ENCODE data around the gene G3BP1. TPM values are rescaled to one million over a fixed set of nuclear protein-coding genes. Genes with fewer than 3 reads are reported as not detected.
"Not testable (repeated sequence)": the region's sequence is repeated elsewhere in the genome, so short reads cannot be mapped to it uniquely, and the experiment has no call there.

Gene G3BP1
- total RNA-seq, 1 donor from 2014 or later = 348 TPM

GRCh38 chr5:151783664-151784063 lies 11.9 kb downstream of the G3BP1 start:
- DNase-seq (ENCODE audit: low spot score); H3K27me3 Mint-ChIP-seq (ENCODE audit: insufficient read depth); H3K4me3 Mint-ChIP-seq; intact Hi-C loops (cut with micrococcal nuclease); H3K9me3 Mint-ChIP-seq; H3K27ac Mint-ChIP-seq: not testable (repeated sequence)
- peaks cover 18% of the 10 kb centered on the region for H3K36me3 Mint-ChIP-seq (ENCODE audit: low read depth)
- peaks cover 52% of the 10 kb centered on the region for H3K4me1 Mint-ChIP-seq (ENCODE audit: low read depth)

GRCh38 chr5:151784141-151784540 lies 12.4 kb downstream of the G3BP1 start:
- Mint-ChIP-seq H3K36me3 (ENCODE audit: low read depth) (peaks cover 19% of the 10 kb centered on the region), H3K4me3 (no peak overlapping the region), H3K27ac (no peak overlapping the region), H3K9me3 (no peaks in the 10 kb centered on the region), H3K27me3 (ENCODE audit: insufficient read depth) (no peaks in the 10 kb centered on the region), H3K4me1 (ENCODE audit: low read depth) (peaks cover 49% of the 10 kb centered on the region)
- DNase-seq (ENCODE audit: low spot score) = no peak
- intact Hi-C loops (cut with micrococcal nuclease) = no loop called here

DNA sequence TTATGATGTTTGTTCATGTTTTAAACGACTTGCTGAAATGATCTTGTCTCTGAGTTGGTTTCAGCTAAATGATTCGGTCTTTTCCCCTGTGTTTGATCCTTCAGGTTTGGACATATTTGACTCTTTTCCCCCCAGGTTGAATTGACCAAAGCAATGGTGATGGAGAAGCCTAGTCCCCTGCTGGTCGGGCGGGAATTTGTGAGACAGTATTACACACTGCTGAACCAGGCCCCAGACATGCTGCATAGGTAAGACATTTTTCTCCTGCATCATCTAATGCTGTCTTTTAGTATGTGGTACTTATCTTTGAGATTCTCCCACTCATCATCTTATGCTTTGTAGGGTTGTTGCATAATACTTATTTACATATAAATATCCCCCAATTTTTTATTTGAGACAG lies 14.7 kb downstream of the G3BP1 start:
- no peak for DNase-seq (ENCODE audit: low spot score)
- peak overlapping the region; percentile 7 for H3K27ac Mint-ChIP-seq
- intact Hi-C loops (cut with micrococcal nuclease) = loop anchor here (2.0 kb wide), 2 partner anchors 14 kb away; no protein-coding TSS in a partner anchor
- peaks cover 27% of the 10 kb centered on the region for H3K4me1 Mint-ChIP-seq (ENCODE audit: low read depth)
- H3K9me3 Mint-ChIP-seq = no peaks in the 10 kb centered on the region
- no peak overlapping the region for H3K4me3 Mint-ChIP-seq
- peaks cover 31% of the 10 kb centered on the region for H3K36me3 Mint-ChIP-seq (ENCODE audit: low read depth)
- no peaks in the 10 kb centered on the region for H3K27me3 Mint-ChIP-seq (ENCODE audit: insufficient read depth)

DNA sequence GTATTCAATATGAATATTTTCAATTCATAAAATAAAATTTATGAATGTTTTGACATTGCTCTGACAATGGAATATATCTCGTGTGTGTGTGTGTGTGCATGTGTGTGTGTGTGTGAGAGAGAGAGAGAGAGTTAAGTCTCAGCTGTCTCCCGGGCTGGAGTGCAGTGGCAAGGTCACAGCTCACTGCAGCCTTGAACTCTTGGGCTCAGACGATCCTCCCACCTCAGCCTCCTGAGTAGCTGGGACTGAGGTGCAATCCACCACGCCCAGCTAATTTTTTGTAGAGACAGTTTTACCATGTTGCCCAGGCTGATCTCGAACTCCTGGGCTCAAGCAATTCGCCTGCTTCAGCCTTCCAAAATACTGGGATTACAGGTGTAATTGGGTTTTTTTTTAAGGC lies 16.1 kb downstream of the G3BP1 start:
- Mint-ChIP-seq H3K27me3 (ENCODE audit: insufficient read depth) (no peaks in the 10 kb centered on the region), H3K4me3 (no peak overlapping the region), H3K9me3 (no peaks in the 10 kb centered on the region), H3K4me1 (ENCODE audit: low read depth) (peaks cover 18% of the 10 kb centered on the region), H3K36me3 (ENCODE audit: low read depth) (peaks cover 38% of the 10 kb centered on the region), H3K27ac (no peak overlapping the region)
- intact Hi-C loops (cut with micrococcal nuclease) = loop anchor here (2.0 kb wide), 2 partner anchors 13 to 15 kb away; no protein-coding TSS in a partner anchor
- DNase-seq (ENCODE audit: low spot score) = no peak

- Mint-ChIP-seq H3K9me3 (no peaks in the 10 kb centered on the region), H3K4me1 (ENCODE audit: low read depth) (peaks cover 25% of the 10 kb centered on the region), H3K27me3 (ENCODE audit: insufficient read depth) (no peaks in the 10 kb centered on the region), H3K36me3 (ENCODE audit: low read depth) (peaks cover 61% of the 10 kb centered on the region), H3K4me3 (no peak overlapping the region), H3K27ac (no peak overlapping the region)
- intact Hi-C loops (cut with micrococcal nuclease) = no loop called here
- no peak for DNase-seq (ENCODE audit: low spot score)
Measured at GRCh38 chr5:151793358-151793757, 21.6 kb downstream of the G3BP1 start.

- peaks cover 38% of the 10 kb centered on the region for H3K4me1 Mint-ChIP-seq (ENCODE audit: low read depth)
- H3K9me3 Mint-ChIP-seq = no peaks in the 10 kb centered on the region
- H3K27me3 Mint-ChIP-seq (ENCODE audit: insufficient read depth) = no peaks in the 10 kb centered on the region
- intact Hi-C loops (cut with micrococcal nuclease) = no loop called here
- H3K4me3 Mint-ChIP-seq = no peak overlapping the region
- DNase-seq (ENCODE audit: low spot score) = no peak
- H3K36me3 Mint-ChIP-seq (ENCODE audit: low read depth) = peaks cover 59% of the 10 kb centered on the region
- no peak overlapping the region for H3K27ac Mint-ChIP-seq
Measured at GRCh38 chr5:151795426-151795825, 23.7 kb downstream of the G3BP1 start.

DNA sequence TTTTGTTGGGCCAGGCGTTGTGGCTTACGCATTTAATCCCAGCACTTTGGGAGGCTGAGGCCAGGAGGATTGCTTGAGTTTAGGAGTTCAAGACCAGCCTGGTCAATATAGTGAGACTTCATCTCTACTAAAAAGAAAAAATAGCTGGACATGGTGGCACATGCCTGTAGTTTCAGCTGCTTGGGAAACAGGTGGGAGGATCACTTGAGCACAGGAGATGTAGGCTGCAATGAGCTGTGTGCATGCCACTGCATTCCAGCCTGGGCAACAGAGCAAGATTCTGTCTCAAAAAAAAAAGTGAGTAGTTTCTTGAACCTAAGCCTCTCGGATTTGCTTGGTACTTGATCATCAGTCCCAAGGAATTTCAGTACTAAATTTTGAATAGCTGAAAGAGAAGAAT lies 26.9 kb downstream of the G3BP1 start:
- DNase-seq (ENCODE audit: low spot score) = no peak
- intact Hi-C loops (cut with micrococcal nuclease) = no loop called here
- H3K27ac Mint-ChIP-seq = no peak overlapping the region

DNA sequence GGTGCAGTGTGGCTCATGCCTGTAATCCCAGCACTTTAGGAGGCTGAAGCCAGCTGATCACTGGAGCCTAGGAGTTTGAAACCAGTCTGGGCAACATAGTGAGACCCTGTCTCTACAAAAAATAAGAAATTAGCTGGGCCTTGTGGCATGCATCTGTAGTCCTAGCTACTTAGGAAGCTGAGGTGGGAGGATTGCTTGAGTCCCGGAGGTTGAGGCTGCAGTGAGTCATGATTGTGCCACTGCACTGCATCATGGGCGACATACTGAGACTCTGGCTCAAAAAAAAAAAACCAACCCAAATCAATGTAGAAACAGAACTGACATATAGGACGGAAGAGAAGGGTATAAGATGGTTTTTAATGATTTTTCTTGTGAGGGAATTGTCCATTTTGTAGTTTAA lies 27.7 kb downstream of the G3BP1 start:
- H3K36me3 Mint-ChIP-seq (ENCODE audit: low read depth) = peaks cover 53% of the 10 kb centered on the region

More for the DNA sequence above, 26.9 kb downstream of the G3BP1 start:
- Mint-ChIP-seq H3K27me3 (ENCODE audit: insufficient read depth) (no peaks in the 10 kb centered on the region), H3K4me1 (ENCODE audit: low read depth) (peaks cover 46% of the 10 kb centered on the region), H3K9me3 (no peaks in the 10 kb centered on the region), H3K36me3 (ENCODE audit: low read depth) (peaks cover 56% of the 10 kb centered on the region), H3K4me3 (no peak overlapping the region)

DNA sequence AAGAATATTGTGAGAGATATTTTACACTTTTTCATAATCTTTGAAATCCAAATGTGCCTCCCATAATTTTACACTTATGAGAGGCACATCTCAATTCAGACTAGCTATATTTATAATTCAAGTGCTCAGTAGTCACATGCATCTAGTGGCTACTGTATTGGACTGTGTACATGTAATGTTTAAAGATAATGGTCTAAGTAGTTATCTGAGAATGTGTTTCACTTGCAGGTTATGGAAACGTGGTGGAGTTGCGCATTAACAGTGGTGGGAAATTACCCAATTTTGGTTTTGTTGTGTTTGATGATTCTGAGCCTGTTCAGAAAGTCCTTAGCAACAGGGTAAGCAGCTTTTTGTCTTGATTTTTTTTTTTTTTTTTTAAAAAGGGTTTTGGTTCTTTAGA lies 28.8 kb downstream of the G3BP1 start:
- DNase-seq (ENCODE audit: low spot score) = no peak
- no peak overlapping the region for H3K4me3 Mint-ChIP-seq
- H3K27me3 Mint-ChIP-seq (ENCODE audit: insufficient read depth) = no peaks in the 10 kb centered on the region
- H3K4me1 Mint-ChIP-seq (ENCODE audit: low read depth) = peaks cover 40% of the 10 kb centered on the region
- peaks cover 55% of the 10 kb centered on the region for H3K36me3 Mint-ChIP-seq (ENCODE audit: low read depth)
- H3K9me3 Mint-ChIP-seq = no peaks in the 10 kb centered on the region
- intact Hi-C loops (cut with micrococcal nuclease) = loop anchor here (2.0 kb wide), 2 partner anchors 14 to 28 kb away; no protein-coding TSS in a partner anchor
- H3K27ac Mint-ChIP-seq = peak overlapping the region; percentile 67

More for the DNA sequence above, 27.7 kb downstream of the G3BP1 start:
- no peaks in the 10 kb centered on the region for H3K27me3 Mint-ChIP-seq (ENCODE audit: insufficient read depth)
- H3K4me1 Mint-ChIP-seq (ENCODE audit: low read depth) = peaks cover 41% of the 10 kb centered on the region
- no peak overlapping the region for H3K4me3 Mint-ChIP-seq
- H3K9me3 Mint-ChIP-seq = no peaks in the 10 kb centered on the region
- no peak for DNase-seq (ENCODE audit: low spot score)
- H3K27ac Mint-ChIP-seq = peak overlapping the region; percentile 76
- intact Hi-C loops (cut with micrococcal nuclease) = no loop called here

DNA sequence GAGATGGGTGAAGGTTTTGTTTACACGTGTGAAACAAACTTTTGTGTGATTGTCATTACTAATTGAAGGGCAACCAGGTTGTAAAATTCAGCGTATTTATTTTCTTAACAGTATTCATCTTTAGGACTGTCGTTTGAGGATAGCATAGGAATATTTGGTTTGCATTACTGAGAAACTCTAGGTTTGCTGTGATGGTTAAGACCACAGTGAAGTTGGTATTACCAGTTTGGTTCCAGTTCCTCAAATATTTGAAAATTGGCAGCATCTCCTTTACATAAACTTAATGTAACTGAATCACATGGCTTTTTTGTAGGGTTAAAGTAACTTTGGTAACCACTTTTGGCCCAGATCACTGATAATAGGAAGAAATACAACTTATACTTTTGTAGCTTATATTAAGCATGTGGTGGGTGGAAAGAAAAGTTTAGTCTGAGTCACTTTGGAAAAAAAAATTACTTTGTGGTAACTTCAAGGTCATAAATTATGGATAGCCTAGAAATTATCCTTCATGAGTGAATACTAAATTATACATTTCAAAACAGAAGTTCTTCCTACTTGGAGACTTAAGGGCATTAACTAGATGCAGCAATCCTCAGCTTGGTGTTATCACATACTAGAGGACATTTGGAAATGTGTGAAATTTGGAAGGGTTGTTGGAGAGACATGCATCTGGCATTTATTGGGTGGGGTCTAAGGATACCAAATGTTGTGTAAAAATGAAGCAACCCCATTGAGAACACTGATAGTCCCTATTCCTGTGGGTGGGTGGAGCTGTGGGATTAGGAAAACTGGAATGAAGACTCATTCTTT lies 33.9 kb downstream of the G3BP1 start:
- Mint-ChIP-seq H3K4me3 (no peak overlapping the region), H3K9me3 (no peaks in the 10 kb centered on the region), H3K4me1 (ENCODE audit: low read depth) (peaks cover 33% of the 10 kb centered on the region), H3K27ac (no peak overlapping the region), H3K27me3 (ENCODE audit: insufficient read depth) (no peaks in the 10 kb centered on the region), H3K36me3 (ENCODE audit: low read depth) (peaks cover 62% of the 10 kb centered on the region)
- DNase-seq (ENCODE audit: low spot score) = no peak
- intact Hi-C loops (cut with micrococcal nuclease) = no loop called here

DNA sequence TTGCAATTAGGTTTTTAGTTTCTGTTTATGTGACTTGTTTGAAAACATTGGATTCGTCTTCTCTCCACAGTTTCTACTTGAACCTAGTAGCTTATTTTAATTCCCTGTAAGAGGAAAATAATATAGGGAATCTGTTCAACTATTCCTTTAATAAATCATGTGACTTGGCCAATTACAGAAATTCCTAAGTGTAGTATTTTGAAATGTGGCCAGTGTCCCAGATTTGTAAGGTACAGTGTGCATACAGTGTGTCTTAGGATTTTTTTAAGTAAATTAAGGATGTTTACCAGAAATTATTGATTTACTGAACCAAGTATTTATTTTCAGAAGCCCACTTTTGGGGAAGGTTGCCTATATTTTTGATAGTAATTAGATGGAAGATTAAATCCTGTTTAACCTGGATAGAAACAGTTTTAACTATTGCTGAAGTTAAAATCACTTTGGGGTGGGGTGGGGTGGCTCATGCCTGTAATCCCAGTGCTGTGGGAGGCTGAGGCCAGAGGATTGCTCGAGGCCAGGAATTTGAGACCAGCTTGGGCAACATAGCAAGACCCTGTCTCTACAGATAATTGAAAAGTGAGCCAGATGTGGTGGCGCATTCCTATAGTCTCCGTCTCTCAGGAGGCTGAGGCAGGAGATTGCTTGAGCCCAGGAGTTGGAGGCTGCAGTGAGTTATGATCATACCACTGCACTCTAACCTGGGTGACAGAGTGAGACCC lies 36.9 kb downstream of the G3BP1 start:
- H3K4me3 Mint-ChIP-seq = no peak overlapping the region
- no peaks in the 10 kb centered on the region for H3K27me3 Mint-ChIP-seq (ENCODE audit: insufficient read depth)
- no peak for DNase-seq (ENCODE audit: low spot score)
- H3K36me3 Mint-ChIP-seq (ENCODE audit: low read depth) = peaks cover 74% of the 10 kb centered on the region
- intact Hi-C loops (cut with micrococcal nuclease) = no loop called here
- H3K27ac Mint-ChIP-seq = no peak overlapping the region
- peaks cover 35% of the 10 kb centered on the region for H3K4me1 Mint-ChIP-seq (ENCODE audit: low read depth)
- H3K9me3 Mint-ChIP-seq = peaks cover 4% of the 10 kb centered on the region

DNA sequence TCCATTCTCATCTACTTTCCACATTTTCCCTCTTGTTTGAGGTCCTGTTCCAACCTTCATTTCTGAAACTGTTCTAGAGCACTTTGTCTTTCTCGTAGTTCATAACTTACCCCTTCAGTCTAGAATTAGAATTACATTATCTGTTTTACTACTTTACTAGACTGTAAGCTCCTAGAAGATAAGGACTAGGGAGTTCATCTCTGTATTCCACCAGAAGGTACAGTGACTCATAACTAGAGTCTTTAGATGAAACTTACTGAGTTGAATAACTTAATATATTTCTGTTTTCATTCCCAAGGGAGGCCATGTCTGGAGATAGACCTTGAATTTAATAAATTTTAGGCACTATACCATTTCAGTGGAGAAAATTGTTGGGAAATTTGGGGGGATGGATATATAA lies 38.7 kb downstream of the G3BP1 start:
- DNase-seq (ENCODE audit: low spot score) = no peak
- Mint-ChIP-seq H3K36me3 (ENCODE audit: low read depth) (peaks cover 76% of the 10 kb centered on the region), H3K4me1 (ENCODE audit: low read depth) (peaks cover 28% of the 10 kb centered on the region), H3K4me3 (no peak overlapping the region), H3K9me3 (peaks cover 4% of the 10 kb centered on the region), H3K27ac (no peak overlapping the region), H3K27me3 (ENCODE audit: insufficient read depth) (no peaks in the 10 kb centered on the region)
- intact Hi-C loops (cut with micrococcal nuclease) = no loop called here

DNA sequence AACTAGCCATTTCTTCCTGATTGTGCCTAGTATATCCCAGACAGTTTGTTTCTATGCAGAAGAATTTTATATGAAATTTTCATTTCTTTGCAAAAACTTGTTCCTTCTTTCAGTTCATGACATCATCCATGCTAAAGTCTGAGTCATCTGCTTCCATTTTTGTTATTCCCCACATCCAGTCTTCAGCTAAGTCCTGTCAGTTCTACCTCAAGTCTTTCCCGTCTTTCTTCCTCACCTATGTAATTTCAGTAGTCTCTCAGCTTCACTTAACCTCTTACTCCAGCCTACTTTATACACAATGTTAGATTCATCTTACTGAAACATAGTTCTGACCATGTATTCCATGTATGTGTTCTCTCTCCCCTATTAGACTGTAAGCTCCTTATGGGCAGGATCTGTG lies 39.1 kb downstream of the G3BP1 start:
- no peak for DNase-seq (ENCODE audit: low spot score)
- Mint-ChIP-seq H3K27me3 (ENCODE audit: insufficient read depth) (no peaks in the 10 kb centered on the region), H3K27ac (no peak overlapping the region), H3K9me3 (peaks cover 4% of the 10 kb centered on the region), H3K4me1 (ENCODE audit: low read depth) (peaks cover 24% of the 10 kb centered on the region), H3K36me3 (ENCODE audit: low read depth) (peaks cover 72% of the 10 kb centered on the region), H3K4me3 (no peak overlapping the region)
- intact Hi-C loops (cut with micrococcal nuclease) = no loop called here

Data from activated T-helper 1 cell treated with anti-CD3 and anti-CD28 coated beads, Interleukin-12 subunit alpha, Interleukin-12 subunit beta, Interleukin-2, Interleukin-4 antibody, amounts not matched to agents 30 ng/mL and 10 ng/mL and 1 ng/mL, durations not matched to agents 14 hours and 24 hours and 36 hours (primary cell).